Measurements from ENCODE around the gene UBB. TPM values are rescaled to one million over a fixed set of nuclear protein-coding genes. Genes with fewer than 3 reads are reported as not detected.
"Not testable (repeated sequence)": the region's sequence is repeated elsewhere in the genome, so short reads cannot be mapped to it uniquely, and the experiment has no call there.

Gene UBB
- total RNA-seq, 2 experiments from 2014 or later = 1,579 to 1,628 TPM

DNA sequence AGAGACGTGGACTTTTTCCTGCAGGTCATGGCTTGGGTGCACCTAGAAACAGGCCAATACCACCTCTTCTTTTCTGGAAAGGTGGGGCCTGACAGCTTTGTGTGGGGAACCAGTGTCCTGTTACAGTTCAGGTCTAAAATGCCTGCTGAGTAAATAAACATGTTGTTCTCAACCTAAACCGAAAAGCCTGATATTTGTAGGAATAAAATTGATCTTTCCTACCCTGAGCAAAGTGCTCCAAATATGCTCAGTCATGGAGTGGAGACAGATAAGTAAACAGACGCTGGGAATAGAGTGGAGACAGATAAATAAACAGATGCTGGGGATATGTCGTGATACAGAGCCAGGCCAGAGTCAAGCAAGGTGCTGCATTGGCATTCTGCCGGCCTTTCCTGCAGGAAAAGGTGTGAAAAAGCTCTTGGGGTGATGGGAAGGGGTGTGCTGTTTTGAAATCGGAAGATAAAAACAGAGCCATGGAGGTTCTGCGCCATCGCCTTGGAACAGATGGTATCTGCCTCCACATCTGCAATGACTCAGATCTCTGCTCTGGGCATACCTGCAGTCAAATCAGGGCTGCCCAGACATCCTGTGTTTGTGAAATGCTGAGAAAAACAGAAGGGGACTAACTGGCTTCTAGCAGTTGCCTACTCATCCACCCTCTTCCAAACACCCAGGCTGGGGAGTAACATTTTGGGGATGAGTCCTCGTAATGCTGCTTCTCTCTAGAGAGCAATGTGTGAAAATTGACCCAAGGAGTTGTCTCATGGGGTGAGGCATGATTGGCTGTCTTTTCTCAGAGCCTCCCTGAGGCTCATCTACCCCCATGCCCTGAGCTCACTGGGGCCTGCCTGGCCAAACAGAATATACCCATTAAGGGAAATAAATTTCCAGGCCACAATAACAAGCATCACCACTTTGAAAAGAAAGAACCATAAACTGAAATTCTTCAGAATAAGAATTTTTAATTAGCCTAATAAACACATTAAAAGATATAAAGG, 17.7 kb downstream of the UBB start:
- no peak overlapping the region for H3K27ac Mint-ChIP-seq
- intact Hi-C loops (cut with micrococcal nuclease) = loop anchor here (2.0 to 5.0 kb wide), 2 partner anchors 18 to 371 kb away; partner anchors contain the start of gene UBB
- H3K9me3 Mint-ChIP-seq = no peaks in the 10 kb centered on the region
- H3K4me3 Mint-ChIP-seq = no peak overlapping the region
- CTCF ChIA-PET = no interaction called here
- H3K4me1 Mint-ChIP-seq (ENCODE audit: low read depth) = peaks cover 7% of the 10 kb centered on the region
- peak; percentile 48 for DNase-seq
- H3K27me3 Mint-ChIP-seq (ENCODE audit: low read depth) = no peaks in the 10 kb centered on the region
- H3K36me3 Mint-ChIP-seq (ENCODE audit: low read depth) = no peaks in the 10 kb centered on the region

- not testable (repeated sequence) for H3K36me3 Mint-ChIP-seq (ENCODE audit: low read depth)
Observed at GRCh38 chr17:16403847-16404246, 23.0 kb downstream of the UBB start.

GRCh38 chr17:16406742-16407674, 26.1 kb downstream of the UBB start:
- Mint-ChIP-seq H3K36me3 (ENCODE audit: low read depth) (no peaks in the 10 kb centered on the region), H3K4me3 (peak overlapping the region; percentile 61), H3K9me3 (no peaks in the 10 kb centered on the region), H3K4me1 (ENCODE audit: low read depth) (peaks cover 4% of the 10 kb centered on the region), H3K27ac (no peak overlapping the region), H3K27me3 (ENCODE audit: low read depth) (peaks cover 10% of the 10 kb centered on the region)
- peak; percentile 13 for DNase-seq
- CTCF ChIA-PET = no interaction called here
- intact Hi-C loops (cut with micrococcal nuclease) = no loop called here

More at GRCh38 chr17:16403847-16404246, 23.0 kb downstream of the UBB start:
- CTCF ChIA-PET; intact Hi-C loops (cut with micrococcal nuclease); H3K4me1 Mint-ChIP-seq (ENCODE audit: low read depth); H3K4me3 Mint-ChIP-seq; H3K27me3 Mint-ChIP-seq (ENCODE audit: low read depth); H3K9me3 Mint-ChIP-seq; H3K27ac Mint-ChIP-seq; DNase-seq: not testable (repeated sequence)

- intact Hi-C loops (cut with micrococcal nuclease) = no loop called here
- Mint-ChIP-seq H3K4me1 (ENCODE audit: low read depth) (peaks cover 4% of the 10 kb centered on the region), H3K36me3 (ENCODE audit: low read depth) (no peaks in the 10 kb centered on the region), H3K9me3 (no peaks in the 10 kb centered on the region), H3K27ac (no peak overlapping the region), H3K4me3 (no peak overlapping the region), H3K27me3 (ENCODE audit: low read depth) (peaks cover 10% of the 10 kb centered on the region)
- no peak for DNase-seq
- CTCF ChIA-PET = interaction anchor here (0.6 to 0.8 kb wide), 2 partner anchors 23 to 113 kb away, joined by 3 to 5 read pairs; no protein-coding TSS in a partner anchor
Observed at GRCh38 chr17:16407911-16408588, 27.2 kb downstream of the UBB start.

DNA sequence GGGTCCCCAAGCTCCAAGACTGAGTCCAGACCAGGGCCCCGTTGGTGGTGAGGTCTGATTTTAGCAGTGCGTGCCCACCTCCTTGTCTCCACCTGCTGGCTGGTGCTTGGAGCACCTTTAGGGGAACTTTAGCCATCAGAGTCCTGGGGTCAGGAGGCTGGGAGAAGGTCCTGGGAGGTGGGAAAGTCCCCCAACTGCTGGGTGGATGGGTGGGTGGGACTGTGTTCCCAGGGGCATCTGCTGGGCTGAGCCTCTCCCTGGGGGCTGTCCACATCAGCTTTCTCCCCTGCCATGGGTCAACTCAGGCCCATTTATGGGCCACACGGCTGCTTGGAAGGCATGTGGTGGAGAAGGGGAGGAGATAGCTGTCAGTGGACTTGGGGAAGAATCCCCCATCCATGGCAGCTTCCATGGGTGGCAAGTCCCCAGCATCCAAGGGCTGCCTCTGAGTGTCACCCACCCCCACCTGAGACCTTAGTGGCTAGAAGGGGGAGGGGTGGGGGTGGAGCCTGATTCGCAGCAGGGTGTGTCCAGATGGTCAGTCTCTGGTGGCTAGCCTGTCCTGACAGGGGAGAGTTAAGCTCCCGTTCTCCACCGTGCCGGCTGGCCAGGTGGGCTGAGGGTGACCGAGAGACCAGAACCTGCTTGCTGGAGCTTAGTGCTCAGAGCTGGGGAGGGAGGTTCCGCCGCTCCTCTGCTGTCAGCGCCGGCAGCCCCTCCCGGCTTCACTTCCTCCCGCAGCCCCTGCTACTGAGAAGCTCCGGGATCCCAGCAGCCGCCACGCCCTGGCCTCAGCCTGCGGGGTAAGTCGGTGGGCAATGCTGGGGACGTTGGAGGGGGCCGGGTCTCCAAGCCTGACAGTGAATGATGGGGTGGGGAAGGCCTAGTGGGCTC, 34.4 kb downstream of the UBB start, which contains the start of gene TRPV2:
TSS of gene TRPV2 (plus strand) at position 541 of the 894 bp plus-strand sequence. CDS start 2,098 bp downstream, outside the sequence.
- Mint-ChIP-seq H3K4me1 (ENCODE audit: low read depth) (peaks cover 43% of the 10 kb centered on the region), H3K27ac (peak within 1 kb of the TSS; percentile 100), H3K9me3 (no peaks in the 10 kb centered on the region), H3K36me3 (ENCODE audit: low read depth) (peaks cover 13% of the 10 kb centered on the region), H3K4me3 (peak within 1 kb of the TSS; percentile 98), H3K27me3 (ENCODE audit: low read depth) (no peaks in the 10 kb centered on the region)
- intact Hi-C loops (cut with micrococcal nuclease) = loop anchor here (1.0 to 5.0 kb wide), 3 partner anchors 29 to 388 kb away; no protein-coding TSS in a partner anchor
- CTCF ChIA-PET = interaction anchor here (0.5 to 5.5 kb wide), 17 partner anchors 8 to 177 kb away, joined by 3 to 46 read pairs (median 3); partner anchors contain the start of gene UBB
- DNase-seq = peak; percentile 67

GRCh38 chr17:16417399-16417798, 36.5 kb downstream of the UBB start:
- Mint-ChIP-seq H3K4me1 (ENCODE audit: low read depth) (peaks cover 48% of the 10 kb centered on the region), H3K4me3 (no peak overlapping the region), H3K27me3 (ENCODE audit: low read depth) (no peaks in the 10 kb centered on the region), H3K9me3 (no peaks in the 10 kb centered on the region), H3K27ac (peak overlapping the region; percentile 100), H3K36me3 (ENCODE audit: low read depth) (peaks cover 17% of the 10 kb centered on the region)
- intact Hi-C loops (cut with micrococcal nuclease) = loop anchor here (2.0 to 5.0 kb wide), 3 partner anchors 201 to 459 kb away; partner anchors contain the start of gene PIGL
- DNase-seq = no peak
- CTCF ChIA-PET = interaction anchor here (0.7 to 5.5 kb wide), 5 partner anchors 10 to 191 kb away, joined by 3 to 46 read pairs (median 5); no protein-coding TSS in a partner anchor

- Mint-ChIP-seq H3K4me3 (peak overlapping the region; percentile 1), H3K27ac (peak overlapping the region; percentile 100), H3K4me1 (ENCODE audit: low read depth) (peaks cover 48% of the 10 kb centered on the region), H3K27me3 (ENCODE audit: low read depth) (no peaks in the 10 kb centered on the region), H3K9me3 (no peaks in the 10 kb centered on the region), H3K36me3 (ENCODE audit: low read depth) (peaks cover 20% of the 10 kb centered on the region)
- DNase-seq = no peak
- CTCF ChIA-PET = interaction anchor here (1.0 to 5.5 kb wide), 5 partner anchors 9 to 54 kb away, joined by 3 to 46 read pairs (median 6); no protein-coding TSS in a partner anchor
- intact Hi-C loops (cut with micrococcal nuclease) = loop anchor here (2.0 to 5.0 kb wide), 3 partner anchors 201 to 459 kb away; partner anchors contain the start of gene PIGL
Observed at GRCh38 chr17:16417896-16418684, 37.2 kb downstream of the UBB start.

- DNase-seq = peak; percentile 66
- H3K4me3 Mint-ChIP-seq = peak overlapping the region; percentile 60
- CTCF ChIA-PET = interaction anchor here (0.6 to 5.5 kb wide), 6 partner anchors 9 to 103 kb away, joined by 3 to 46 read pairs (median 4); no protein-coding TSS in a partner anchor
- H3K27ac Mint-ChIP-seq = peak overlapping the region; percentile 100
- H3K4me1 Mint-ChIP-seq (ENCODE audit: low read depth) = peaks cover 48% of the 10 kb centered on the region
- intact Hi-C loops (cut with micrococcal nuclease) = loop anchor here (1.0 to 5.0 kb wide), 4 partner anchors 20 to 391 kb away; no protein-coding TSS in a partner anchor
- no peaks in the 10 kb centered on the region for H3K9me3 Mint-ChIP-seq
- H3K27me3 Mint-ChIP-seq (ENCODE audit: low read depth) = no peaks in the 10 kb centered on the region
- peaks cover 20% of the 10 kb centered on the region for H3K36me3 Mint-ChIP-seq (ENCODE audit: low read depth)
Observed at GRCh38 chr17:16418685-16419068, 37.8 kb downstream of the UBB start.

DNA sequence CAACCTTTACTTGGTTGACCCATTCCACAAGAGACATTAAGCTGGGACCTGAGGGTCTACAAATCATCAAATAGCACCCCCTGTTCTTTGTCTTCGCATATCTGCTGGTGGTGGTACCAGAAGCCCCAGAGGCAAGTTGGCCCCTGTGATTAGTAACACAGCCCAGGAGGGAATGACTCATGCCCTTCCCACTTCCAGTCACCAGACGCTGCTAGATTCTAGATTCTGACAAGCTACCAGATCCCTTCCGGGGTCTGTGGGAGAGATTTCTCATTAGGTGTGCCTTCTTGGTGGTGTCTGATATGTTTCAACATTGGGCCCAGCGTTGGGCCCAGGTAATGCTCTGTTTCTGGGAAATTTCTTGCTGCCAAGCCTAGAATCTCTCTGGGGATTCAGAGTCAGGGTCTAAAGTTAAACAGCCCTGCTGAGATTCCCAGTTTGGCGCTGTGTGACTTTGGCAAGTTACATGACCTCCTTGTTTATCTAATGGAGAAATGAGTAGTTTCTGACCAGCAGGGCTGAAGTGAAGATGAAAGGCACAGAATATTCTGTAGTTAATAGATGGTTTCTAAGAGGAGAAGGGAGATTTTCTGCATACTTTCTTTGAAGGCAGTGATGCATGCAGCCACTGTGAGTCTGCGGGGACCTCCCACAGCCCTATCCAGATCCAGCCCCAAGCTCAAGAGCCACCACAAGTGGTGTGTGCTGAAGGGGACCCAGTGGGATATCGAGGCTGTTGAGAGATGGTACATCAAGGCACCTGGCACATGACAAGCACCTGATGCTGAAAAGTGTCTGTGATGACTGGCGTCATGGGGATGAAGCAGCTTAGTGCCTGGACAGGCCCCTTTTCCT, 38.4 kb downstream of the UBB start:
- Mint-ChIP-seq H3K27me3 (ENCODE audit: low read depth) (no peaks in the 10 kb centered on the region), H3K9me3 (no peaks in the 10 kb centered on the region), H3K36me3 (ENCODE audit: low read depth) (peaks cover 20% of the 10 kb centered on the region), H3K27ac (peak overlapping the region; percentile 100), H3K4me1 (ENCODE audit: low read depth) (peaks cover 46% of the 10 kb centered on the region), H3K4me3 (peak overlapping the region; percentile 60)
- DNase-seq = peak; percentile 89
- CTCF ChIA-PET = interaction anchor here (0.6 to 5.5 kb wide), 8 partner anchors 10 to 102 kb away, joined by 3 to 46 read pairs (median 4); no protein-coding TSS in a partner anchor
- intact Hi-C loops (cut with micrococcal nuclease) = loop anchor here (1.0 to 5.0 kb wide), 4 partner anchors 19 to 392 kb away; no protein-coding TSS in a partner anchor

Data from activated naive CD4-positive, alpha-beta T cell treated with anti-CD3 and anti-CD28 coated beads for 36 hours (primary cell).